Smooth muscle cell (in vitro differentiated cells): ENCODE measurements around the gene INPP5K. TPM values are rescaled to one million over a fixed set of nuclear protein-coding genes. Genes with fewer than 3 reads are reported as not detected.
A peak's percentile ranks its signal among the peaks of the same experiment; 100 is the strongest.
"Not testable (repeated sequence)": the region's sequence is repeated elsewhere in the genome, so short reads cannot be mapped to it uniquely, and the experiment has no call there.

Experiments
- DNase-seq: peaks from one replicate; lab custom pipeline; 2025; ENCODE audit not compliant: unreplicated experiment; lab: John Stamatoyannopoulos, UW
- H2AFZ ChIP-seq: fragments of 200-600 bp; sonication (generic); 2 replicates; pipeline ENCODE4 v1.6.0; 2016; ENCODE audit warnings: antibody characterized with exemption, low read depth, mild to moderate bottlenecking
- H3F3A ChIP-seq: fragments of 200-600 bp; sonication (generic); 2 replicates; pipeline ENCODE4 v1.6.0; 2017; ENCODE audit warnings: antibody characterized with exemption, low read depth
- H3K27ac ChIP-seq: fragments of 200-600 bp; sonication (generic); 2 replicates; pipeline ENCODE4 v1.5.1; 2016; ENCODE audit warnings: low read depth, mild to moderate bottlenecking
- H3K27me3 ChIP-seq: fragments of 200-600 bp; sonication (generic); 2 replicates; pipeline ENCODE4 v1.6.1; 2016; ENCODE audit warnings: low read depth, mild to moderate bottlenecking
- H3K36me3 ChIP-seq: fragments of 200-600 bp; sonication (generic); 2 replicates; pipeline ENCODE4 v1.5.1; 2016; ENCODE audit warnings: low read depth
- H3K4me1 ChIP-seq: fragments of 200-600 bp; sonication (generic); 2 replicates; pipeline ENCODE4 v1.5.1; 2016; ENCODE audit warnings: low read depth
- H3K4me2 ChIP-seq: fragments of 200-600 bp; sonication (generic); 2 replicates; pipeline ENCODE4 v1.6.0; 2016; ENCODE audit warnings: mild to moderate bottlenecking
- H3K4me3 ChIP-seq: fragments of 200-600 bp; sonication (generic); 2 replicates; pipeline ENCODE4 v1.5.1; 2016; ENCODE audit warnings: mild to moderate bottlenecking
- H3K79me2 ChIP-seq: fragments of 200-600 bp; sonication (generic); 2 replicates; pipeline ENCODE4 v1.6.0; 2016; ENCODE audit warnings: low read depth, mild to moderate bottlenecking
- H3K9ac ChIP-seq: fragments of 200-600 bp; sonication (generic); 2 replicates; pipeline ENCODE4 v1.6.0; 2016; ENCODE audit warnings: low read depth
- H3K9me3 ChIP-seq: fragments of 200-600 bp; sonication (generic); replicated peaks from 2 replicates; pipeline ENCODE4 v1.5.1; 2016; ENCODE audit warnings: low read depth
- H4K20me1 ChIP-seq: fragments of 200-600 bp; sonication (generic); 2 replicates; pipeline ENCODE4 v1.6.0; 2016; ENCODE audit warnings: low read depth
- WGBS: methylation state at CpG from one replicate; pipeline ENCODE4 v1.1.7; 2016; ENCODE audit warnings: low lambda C conversion rate; 5-methylcytosine and 5-hydroxymethylcytosine counted together
- polyA plus RNA-seq: library from polyadenylated mRNA; unstranded; fragments of >200 nt; fragmentation: Nextera tagmentation; extraction: Ambion mirVana; gene quantifications from 2 replicates; pipeline ENCODE4 v1.2.1, GENCODE V29; 2016
- total RNA-seq: library from RNA; depleted of rRNA; stranded (reverse); fragments of >200 nt; gene quantifications from 2 replicates; pipeline ENCODE4 v1.2.3, GENCODE V29; 2014
- TF ChIP-seq, protein P1 (sequence below): fragments of 200-600 bp; sonication (generic); IDR thresholded peaks from 2 replicates; pipeline ENCODE4 v1.5.1; 2017; ENCODE audit warnings: borderline replicate concordance, mild to moderate bottlenecking, antibody characterized with exemption; ENCODE audit not compliant: insufficient read depth, poor library complexity, severe bottlenecking

INPP5K gene
- total and polyA plus RNA-seq, 2 experiments from 2014 or later: 9.6 to 12.6 TPM

DNA sequence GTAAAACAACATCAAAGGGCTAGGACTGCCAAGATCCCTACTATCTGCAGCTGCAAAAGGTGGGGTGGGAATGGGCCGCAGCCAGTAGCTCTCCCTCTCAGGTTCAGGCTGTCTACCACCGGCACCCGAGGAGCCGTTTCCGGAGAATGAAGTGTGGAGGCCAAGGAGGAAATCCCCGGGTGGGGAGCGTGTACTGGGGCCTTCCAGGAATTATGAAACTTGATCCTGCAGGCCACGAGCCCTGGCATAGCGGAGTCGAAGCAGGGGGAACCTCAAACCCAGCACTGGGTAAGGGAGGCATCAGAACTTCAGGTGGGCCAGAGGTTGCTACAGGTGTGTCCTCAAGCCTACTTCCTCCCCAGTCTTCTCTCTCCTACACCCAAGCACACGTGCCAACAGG is 5.1 kb downstream of the INPP5K start:
- H3K27ac ChIP-seq: no peak overlapping the region
- no peaks in the 10 kb centered on the region for H4K20me1 ChIP-seq
- 47% methylated on average over 11 of the region's 11 CpGs for WGBS
- TF ChIP-seq, protein P1, sequence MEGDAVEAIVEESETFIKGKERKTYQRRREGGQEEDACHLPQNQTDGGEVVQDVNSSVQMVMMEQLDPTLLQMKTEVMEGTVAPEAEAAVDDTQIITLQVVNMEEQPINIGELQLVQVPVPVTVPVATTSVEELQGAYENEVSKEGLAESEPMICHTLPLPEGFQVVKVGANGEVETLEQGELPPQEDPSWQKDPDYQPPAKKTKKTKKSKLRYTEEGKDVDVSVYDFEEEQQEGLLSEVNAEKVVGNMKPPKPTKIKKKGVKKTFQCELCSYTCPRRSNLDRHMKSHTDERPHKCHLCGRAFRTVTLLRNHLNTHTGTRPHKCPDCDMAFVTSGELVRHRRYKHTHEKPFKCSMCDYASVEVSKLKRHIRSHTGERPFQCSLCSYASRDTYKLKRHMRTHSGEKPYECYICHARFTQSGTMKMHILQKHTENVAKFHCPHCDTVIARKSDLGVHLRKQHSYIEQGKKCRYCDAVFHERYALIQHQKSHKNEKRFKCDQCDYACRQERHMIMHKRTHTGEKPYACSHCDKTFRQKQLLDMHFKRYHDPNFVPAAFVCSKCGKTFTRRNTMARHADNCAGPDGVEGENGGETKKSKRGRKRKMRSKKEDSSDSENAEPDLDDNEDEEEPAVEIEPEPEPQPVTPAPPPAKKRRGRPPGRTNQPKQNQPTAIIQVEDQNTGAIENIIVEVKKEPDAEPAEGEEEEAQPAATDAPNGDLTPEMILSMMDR: no peak
- no peak overlapping the region for H2AFZ ChIP-seq
- no peaks in the 10 kb centered on the region for H3F3A ChIP-seq
- H3K4me3 ChIP-seq: no peak overlapping the region
- no peak for DNase-seq
- H3K27me3 ChIP-seq: no peaks in the 10 kb centered on the region
- peaks cover 15% of the 10 kb centered on the region for H3K4me1 ChIP-seq
- H3K79me2 ChIP-seq: peaks cover 11% of the 10 kb centered on the region
- H3K36me3 ChIP-seq: no peaks in the 10 kb centered on the region
- no peak overlapping the region for H3K9ac ChIP-seq
- peak overlapping the region; percentile 53 for H3K4me2 ChIP-seq
- no peaks in the 10 kb centered on the region for H3K9me3 ChIP-seq

DNA sequence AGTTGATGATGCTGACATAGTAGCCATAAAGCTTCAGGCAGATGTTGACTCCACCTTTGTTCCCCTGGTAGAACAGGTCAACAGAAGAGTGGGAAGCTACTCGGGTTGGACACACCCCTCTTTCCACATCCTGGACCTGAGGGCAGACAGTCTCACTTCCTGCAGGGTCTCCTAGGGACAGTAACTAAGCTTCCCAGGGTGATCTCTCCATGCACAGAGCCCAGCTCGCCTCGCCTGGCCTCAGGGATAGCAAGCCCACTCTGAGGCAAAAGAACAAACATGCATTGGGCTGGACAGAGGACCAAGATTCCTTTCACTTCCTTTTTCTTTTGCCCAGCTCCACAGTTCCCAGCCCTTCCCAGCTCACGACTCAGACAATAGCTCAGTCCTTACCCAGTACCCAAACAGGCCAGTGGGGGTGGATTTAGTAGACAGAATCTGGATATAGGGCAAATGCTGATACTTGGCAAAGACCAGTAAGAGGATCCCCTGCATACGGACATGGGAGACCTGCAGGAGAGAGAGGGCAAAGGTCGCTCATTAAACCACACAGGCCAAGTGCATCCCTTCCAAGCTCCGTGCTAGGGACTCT is 7.0 kb downstream of the INPP5K start:
- 84% methylated on average over 7 of the region's 7 CpGs for WGBS
- DNase-seq: no peak
- H3K27me3 ChIP-seq: no peaks in the 10 kb centered on the region
- no peaks in the 10 kb centered on the region for H3K36me3 ChIP-seq
- no peaks in the 10 kb centered on the region for H4K20me1 ChIP-seq
- no peak overlapping the region for H2AFZ ChIP-seq
- H3K79me2 ChIP-seq: peaks cover 3% of the 10 kb centered on the region
- H3K9ac ChIP-seq: no peak overlapping the region
- H3K4me2 ChIP-seq: no peak overlapping the region
- no peak overlapping the region for H3K4me3 ChIP-seq
- H3K4me1 ChIP-seq: peaks cover 9% of the 10 kb centered on the region
- TF ChIP-seq, protein P1: no peak
- no peak overlapping the region for H3K27ac ChIP-seq
- no peaks in the 10 kb centered on the region for H3K9me3 ChIP-seq
- H3F3A ChIP-seq: no peaks in the 10 kb centered on the region

DNA sequence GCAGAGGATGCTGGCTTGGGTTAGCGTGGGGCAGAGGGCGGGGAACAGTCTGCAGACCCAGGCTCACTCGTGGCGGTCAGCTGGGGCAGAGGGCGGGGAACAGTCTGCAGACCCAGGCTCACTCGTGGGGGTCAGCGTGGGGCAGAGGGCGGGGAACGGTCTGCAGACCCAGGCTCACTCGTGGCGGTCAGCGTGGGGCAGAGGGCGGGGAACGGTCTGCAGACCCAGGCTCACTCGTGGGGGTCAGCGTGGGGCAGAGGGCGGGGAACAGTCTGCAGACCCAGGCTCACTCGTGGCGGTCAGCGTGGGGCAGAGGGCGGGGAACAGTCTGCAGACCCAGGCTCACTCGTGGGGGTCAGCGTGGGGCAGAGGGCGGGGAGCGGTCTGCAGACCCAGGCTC is 7.7 kb downstream of the INPP5K start:
- H3K36me3 ChIP-seq, DNase-seq, H3K4me1 ChIP-seq, H3K9ac ChIP-seq, H4K20me1 ChIP-seq, H3K9me3 ChIP-seq, H2AFZ ChIP-seq, H3K27me3 ChIP-seq, H3K4me3 ChIP-seq, H3K27ac ChIP-seq, H3K4me2 ChIP-seq, H3F3A ChIP-seq, H3K79me2 ChIP-seq: not testable (repeated sequence)
- no CpG with 5 or more reads among the region's 25 CpGs for WGBS

DNA sequence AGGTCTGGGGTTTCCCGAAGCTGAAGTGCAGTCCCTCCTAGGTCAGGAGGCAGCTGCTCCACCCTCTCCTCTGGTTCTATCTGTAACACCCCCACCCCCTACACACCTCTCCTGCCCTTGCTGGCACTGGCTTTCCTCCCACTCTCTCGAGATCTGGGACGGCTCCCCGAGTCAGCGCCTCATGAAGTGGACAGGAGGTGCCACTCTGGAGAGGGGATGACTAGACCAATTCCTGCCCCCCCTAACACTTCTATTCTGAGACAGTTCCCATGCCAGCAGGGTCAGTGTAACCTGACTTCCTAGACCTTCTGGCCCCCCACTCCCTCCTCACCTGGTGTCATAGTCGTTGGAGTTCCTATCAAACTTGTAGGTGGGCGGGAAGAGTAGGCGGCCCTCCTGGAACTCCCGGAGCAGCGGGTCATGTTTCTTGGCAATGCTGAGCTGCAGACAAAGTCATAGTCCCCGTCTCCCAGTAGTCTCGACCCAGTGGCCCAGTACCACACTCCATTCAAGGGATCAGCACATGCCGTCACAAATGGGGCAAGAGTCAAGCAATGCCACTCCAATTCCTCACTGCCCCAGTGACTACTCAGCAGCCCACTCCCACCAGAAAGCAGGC is 9.7 kb downstream of the INPP5K start:
- no peak for DNase-seq
- H3F3A ChIP-seq: no peaks in the 10 kb centered on the region
- H4K20me1 ChIP-seq: no peaks in the 10 kb centered on the region
- H3K9ac ChIP-seq: no peak overlapping the region
- no peak overlapping the region for H3K27ac ChIP-seq
- TF ChIP-seq, protein P1: no peak
- no peak overlapping the region for H2AFZ ChIP-seq
- no peak overlapping the region for H3K4me3 ChIP-seq
- H3K4me1 ChIP-seq: peaks cover 7% of the 10 kb centered on the region
- H3K9me3 ChIP-seq: no peaks in the 10 kb centered on the region
- H3K79me2 ChIP-seq: no peaks in the 10 kb centered on the region
- no peaks in the 10 kb centered on the region for H3K36me3 ChIP-seq
- H3K27me3 ChIP-seq: no peaks in the 10 kb centered on the region
- H3K4me2 ChIP-seq: no peak overlapping the region
- 93% methylated on average over 13 of the region's 13 CpGs for WGBS
